HepG2 (cell line): ENCODE measurements around the gene TRAPPC12. TPM values are rescaled to one million over a fixed set of nuclear protein-coding genes. Genes with fewer than 3 reads are reported as not detected.

ENCODE experiments used
- GLI4 ChIP-seq: sonication (generic); formaldehyde crosslinking; IDR thresholded peaks from 2 replicates; pipeline ENCODE4 v1.5.1; 2020; ENCODE audit warnings: missing genetic modification reagents, mild to moderate bottlenecking, moderate library complexity, borderline replicate concordance
- GZF1 ChIP-seq: sonication (generic); formaldehyde crosslinking; IDR thresholded peaks from 2 replicates; pipeline ENCODE4 v1.5.1; 2020; ENCODE audit warnings: mild to moderate bottlenecking, missing genetic modification reagents
- HNF1B ChIP-seq: sonication (generic); formaldehyde crosslinking; IDR thresholded peaks from 2 replicates; pipeline ENCODE4 v1.5.1; 2020; ENCODE audit warnings: mild to moderate bottlenecking, moderate library complexity, missing genetic modification reagents
- LCORL ChIP-seq, 2 experiments: fragments of 450-650 bp in 1 of 2; sonication (generic) in 1 of 2; formaldehyde crosslinking in 1 of 2; IDR thresholded peaks; 2 replicates each; pipeline versions ENCODE4 v1.5.0 to v1.6.1; 2017 to 2020; ENCODE audit warnings: antibody characterized with exemption in 1 of 2, missing genetic modification reagents in 1 of 2
- MAFF ChIP-seq: IDR thresholded peaks from 2 replicates; pipeline ENCODE4 v1.6.1; 2011; ENCODE audit warnings: low read depth, low read length, improper control_type of control experiment
- POGZ ChIP-seq: sonication (generic); formaldehyde crosslinking; IDR thresholded peaks from 2 replicates; pipeline ENCODE4 v1.4.0; 2020; ENCODE audit warnings: mild to moderate bottlenecking, missing genetic modification reagents
- POLR2G ChIP-seq: fragments of 200-400 bp; formaldehyde crosslinking; IDR thresholded peaks from 2 replicates; pipeline ENCODE4 v1.6.1; 2018; ENCODE audit warnings: mild to moderate bottlenecking, low read depth, low read length, moderate library complexity
- PRPF4 ChIP-seq: fragments of 200-400 bp; formaldehyde crosslinking; IDR thresholded peaks from 2 replicates; pipeline ENCODE4 v1.6.1; 2016; ENCODE audit warnings: low read length, low read depth; ENCODE audit not compliant: poor library complexity, severe bottlenecking
- RXRA ChIP-seq: sonication (generic); formaldehyde crosslinking; IDR thresholded peaks from 2 replicates; pipeline ENCODE4 v1.5.1; 2020; ENCODE audit warnings: missing genetic modification reagents
- THAP11 ChIP-seq: IDR thresholded peaks from 2 replicates; pipeline ENCODE4 v1.6.1; 2016; ENCODE audit warnings: missing biosample characterization, missing genetic modification reagents
- ZNF180 ChIP-seq: sonication (generic); formaldehyde crosslinking; IDR thresholded peaks from 2 replicates; pipeline ENCODE4 v1.4.0; 2020; ENCODE audit warnings: low read depth, missing genetic modification reagents, borderline replicate concordance
- ZNF256 ChIP-seq: sonication (generic); formaldehyde crosslinking; conservative IDR thresholded peaks from 2 replicates; pipeline ENCODE4 v1.4.0; 2020; ENCODE audit warnings: missing genetic modification reagents
- ZNF761 ChIP-seq: sonication (generic); formaldehyde crosslinking; conservative IDR thresholded peaks from 2 replicates; pipeline ENCODE4 v1.4.0; 2020; ENCODE audit warnings: mild to moderate bottlenecking, missing genetic modification reagents
- ZNF775 ChIP-seq: sonication (generic); formaldehyde crosslinking; IDR thresholded peaks from 2 replicates; pipeline ENCODE4 v1.4.0; 2020; ENCODE audit warnings: missing genetic modification reagents, mild to moderate bottlenecking, moderate library complexity, borderline replicate concordance
- ZNF780A ChIP-seq: sonication (generic); formaldehyde crosslinking; IDR thresholded peaks from 2 replicates; pipeline ENCODE4 v1.8.0; 2022; ENCODE audit warnings: mild to moderate bottlenecking, missing genetic modification reagents, moderate library complexity
- ZZZ3 ChIP-seq: sonication (generic); formaldehyde crosslinking; IDR thresholded peaks from 2 replicates; pipeline ENCODE4 v1.4.0; 2020; ENCODE audit warnings: missing genetic modification reagents, mild to moderate bottlenecking, borderline replicate concordance
- polyA plus RNA-seq, 8 experiments: library from polyadenylated mRNA; depleted of rRNA in 3 of 8; stranded (reverse) in 7 of 8; unstranded in 1 of 8; fragments of >200 nt; fragmentation: Illumina TruSeq in 4 of 8; extraction: Trizol in 4 of 8; gene quantifications; 2 replicates each; pipeline versions ENCODE4 v1.2.1 to v1.2.3, GENCODE V29; 2011 to 2016; ENCODE audit warnings: low read depth in 4 of 8, missing spikeins in 1 of 8, mixed read lengths in 1 of 8; ENCODE audit not compliant: insufficient read depth in 1 of 8
- total RNA-seq, 5 experiments: library from RNA; depleted of rRNA; stranded (reverse); fragments of >200 nt; fragmentation: Illumina TruSeq; extraction: Trizol; gene quantifications; 2 replicates each; pipeline ENCODE4 v1.2.3, GENCODE V29; 2016; ENCODE audit warnings: low read depth in 1 of 5
- TF ChIP-seq, protein P1 (sequence below), 2 experiments: sonication (generic) in 1 of 2; formaldehyde crosslinking in 1 of 2; IDR thresholded peaks; 2 replicates each; pipeline versions ENCODE4 v1.6.1 to v1.9.0; 2014 to 2022; ENCODE audit warnings: antibody characterized with exemption in 1 of 2, borderline replicate concordance in 1 of 2, inconsistent platforms in 1 of 2, low read depth in 1 of 2, missing genetic modification reagents in 1 of 2
- TF ChIP-seq, protein P2 (sequence below): sonication (generic); formaldehyde crosslinking; IDR thresholded peaks from 2 replicates; pipeline ENCODE4 v1.4.0; 2020; ENCODE audit warnings: missing genetic modification reagents
- TF ChIP-seq, protein P3 (sequence below): sonication (generic); formaldehyde crosslinking; conservative IDR thresholded peaks from 2 replicates; pipeline ENCODE4 v1.4.0; 2020; ENCODE audit warnings: missing genetic modification reagents

TRAPPC12 gene
- total and polyA plus RNA-seq, 2 of the 13 experiments (the other 11 are each of a cell fraction or from before 2014, with no cell fraction given), result 46.4 to 97.7 TPM

- TF ChIP-seq, protein P1, sequence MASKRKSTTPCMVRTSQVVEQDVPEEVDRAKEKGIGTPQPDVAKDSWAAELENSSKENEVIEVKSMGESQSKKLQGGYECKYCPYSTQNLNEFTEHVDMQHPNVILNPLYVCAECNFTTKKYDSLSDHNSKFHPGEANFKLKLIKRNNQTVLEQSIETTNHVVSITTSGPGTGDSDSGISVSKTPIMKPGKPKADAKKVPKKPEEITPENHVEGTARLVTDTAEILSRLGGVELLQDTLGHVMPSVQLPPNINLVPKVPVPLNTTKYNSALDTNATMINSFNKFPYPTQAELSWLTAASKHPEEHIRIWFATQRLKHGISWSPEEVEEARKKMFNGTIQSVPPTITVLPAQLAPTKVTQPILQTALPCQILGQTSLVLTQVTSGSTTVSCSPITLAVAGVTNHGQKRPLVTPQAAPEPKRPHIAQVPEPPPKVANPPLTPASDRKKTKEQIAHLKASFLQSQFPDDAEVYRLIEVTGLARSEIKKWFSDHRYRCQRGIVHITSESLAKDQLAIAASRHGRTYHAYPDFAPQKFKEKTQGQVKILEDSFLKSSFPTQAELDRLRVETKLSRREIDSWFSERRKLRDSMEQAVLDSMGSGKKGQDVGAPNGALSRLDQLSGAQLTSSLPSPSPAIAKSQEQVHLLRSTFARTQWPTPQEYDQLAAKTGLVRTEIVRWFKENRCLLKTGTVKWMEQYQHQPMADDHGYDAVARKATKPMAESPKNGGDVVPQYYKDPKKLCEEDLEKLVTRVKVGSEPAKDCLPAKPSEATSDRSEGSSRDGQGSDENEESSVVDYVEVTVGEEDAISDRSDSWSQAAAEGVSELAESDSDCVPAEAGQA (IDR thresholded peaks at IDR 0.05; ENCODE audit: low read depth), result 0 out of 2 replicates have a peak, but pooled peaks have one; percentile 8
- TF ChIP-seq, protein P1 (CRISPR knock-in tag; IDR thresholded peaks at IDR 0.05; ENCODE audit: borderline replicate concordance), result peak; percentile 93
- TF ChIP-seq ZNF180 (CRISPR knock-in tag), result no peak; the same call in 1 of the 2 replicates
- no peak for TF ChIP-seq RXRA (CRISPR knock-in tag)
- TF ChIP-seq LCORL (IDR thresholded peaks at IDR 0.05), result no peak
- no peak for TF ChIP-seq LCORL (CRISPR knock-in tag; IDR thresholded peaks at IDR 0.05)
- peak; percentile 86 for TF ChIP-seq THAP11 (CRISPR knock-in tag)
- TF ChIP-seq ZZZ3, result 0 out of 2 replicates have a peak, but pooled peaks have one; percentile 7
- peak; percentile 39; the same call in 1 of the 2 replicates for TF ChIP-seq POGZ (CRISPR knock-in tag)
- 0 out of 2 replicates have a peak, but pooled peaks have one; percentile 58 for TF ChIP-seq ZNF256 (CRISPR knock-in tag)
- TF ChIP-seq ZNF761 (CRISPR knock-in tag), result 0 out of 2 replicates have a peak, but pooled peaks have one; percentile 25
- TF ChIP-seq POLR2G, result peak; percentile 82
- TF ChIP-seq ZNF775, result 0 out of 2 replicates have a peak, but pooled peaks have one; percentile 68
- no peak; the same call in 1 of the 2 replicates for TF ChIP-seq GZF1 (CRISPR knock-in tag)
- TF ChIP-seq, protein P2, sequence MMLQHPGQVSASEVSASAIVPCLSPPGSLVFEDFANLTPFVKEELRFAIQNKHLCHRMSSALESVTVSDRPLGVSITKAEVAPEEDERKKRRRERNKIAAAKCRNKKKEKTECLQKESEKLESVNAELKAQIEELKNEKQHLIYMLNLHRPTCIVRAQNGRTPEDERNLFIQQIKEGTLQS (CRISPR knock-in tag), result no peak; the same call in 1 of the 2 replicates
- TF ChIP-seq, protein P3, sequence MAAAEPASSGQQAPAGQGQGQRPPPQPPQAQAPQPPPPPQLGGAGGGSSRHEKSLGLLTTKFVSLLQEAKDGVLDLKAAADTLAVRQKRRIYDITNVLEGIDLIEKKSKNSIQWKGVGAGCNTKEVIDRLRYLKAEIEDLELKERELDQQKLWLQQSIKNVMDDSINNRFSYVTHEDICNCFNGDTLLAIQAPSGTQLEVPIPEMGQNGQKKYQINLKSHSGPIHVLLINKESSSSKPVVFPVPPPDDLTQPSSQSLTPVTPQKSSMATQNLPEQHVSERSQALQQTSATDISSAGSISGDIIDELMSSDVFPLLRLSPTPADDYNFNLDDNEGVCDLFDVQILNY (CRISPR knock-in tag), result 0 out of 2 replicates have a peak, but pooled peaks have one; percentile 18
- peak; percentile 58; the same call in 1 of the 2 replicates for TF ChIP-seq HNF1B (CRISPR knock-in tag)
- TF ChIP-seq PRPF4, result no peak
- TF ChIP-seq MAFF, result no peak
- TF ChIP-seq ZNF780A (CRISPR knock-in tag), result peak; percentile 26; the same call in 1 of the 2 replicates
- no peak for TF ChIP-seq GLI4
Observed at GRCh38 chr2:3518496-3519254, 139.2 kb downstream of the TRAPPC12 start (continued).
